Astrocyte (in vitro differentiated cells and primary cell): Measurements from ENCODE around the gene SHISA9. TPM values are rescaled to one million over a fixed set of nuclear protein-coding genes. Genes with fewer than 3 reads are reported as not detected.
A peak's percentile ranks its signal among the peaks of the same experiment; 100 is the strongest.
"Not testable (repeated sequence)": the region's sequence is repeated elsewhere in the genome, so short reads cannot be mapped to it uniquely, and the experiment has no call there.

Source experiments
- DNase-seq: peaks from one replicate; pipeline ENCODE4 v3.0.0-alpha.2; 2010; ENCODE audit warnings: low read depth
- FAIRE-seq: peaks from 2 replicates; lab custom pipeline; 2011; peaks lifted over from hg19 to GRCh38; lab: Jason Lieb, UNC
- H2AFZ ChIP-seq: 2 replicates; pipeline ENCODE4 v1.6.0; 2012; ENCODE audit warnings: low read depth, low read length, inconsistent platforms
- H3K27ac ChIP-seq: 2 replicates; pipeline ENCODE4 v1.5.1; 2011; ENCODE audit warnings: low read depth, low read length, inconsistent platforms
- H3K27me3 ChIP-seq: 2 replicates; pipeline ENCODE4 v1.6.0; 2011; ENCODE audit warnings: low read length, inconsistent platforms; ENCODE audit not compliant: insufficient read depth
- H3K36me3 ChIP-seq: 2 replicates; pipeline ENCODE4 v1.5.1; 2011; ENCODE audit warnings: low read length, inconsistent platforms; ENCODE audit not compliant: insufficient read depth
- H3K4me1 ChIP-seq: 2 replicates; pipeline ENCODE4 v1.5.1; 2011; ENCODE audit warnings: low read length, inconsistent platforms; ENCODE audit not compliant: insufficient read depth
- H3K4me2 ChIP-seq: 2 replicates; pipeline ENCODE4 v1.6.0; 2012; ENCODE audit warnings: low read length, inconsistent platforms
- H3K4me3 ChIP-seq: 2 replicates; pipeline ENCODE4 v1.5.1; 2011; ENCODE audit warnings: low read depth, mild to moderate bottlenecking, low read length, inconsistent platforms; ENCODE audit not compliant: insufficient read depth
- H3K79me2 ChIP-seq: 2 replicates; pipeline ENCODE4 v1.6.0; 2012; ENCODE audit warnings: mild to moderate bottlenecking, low read length, inconsistent platforms; ENCODE audit not compliant: insufficient read depth
- H3K9ac ChIP-seq: 2 replicates; pipeline ENCODE4 v1.6.0; 2012; ENCODE audit warnings: mild to moderate bottlenecking, low read length, inconsistent platforms
- H3K9me3 ChIP-seq: 2 replicates; pipeline ENCODE4 v1.5.1; 2012; ENCODE audit warnings: low read depth, mild to moderate bottlenecking, low read length, inconsistent platforms; ENCODE audit not compliant: insufficient read depth
- H4K20me1 ChIP-seq: 2 replicates; pipeline ENCODE4 v1.6.0; 2012; ENCODE audit warnings: low read length, inconsistent platforms; ENCODE audit not compliant: insufficient read depth
- H3K27ac Mint-ChIP-seq: one replicate; pipeline ENCODE4 v1.8.0; 2021; ENCODE audit warnings: mild to moderate bottlenecking, mixed read lengths; ENCODE audit not compliant: unreplicated experiment
- H3K27me3 Mint-ChIP-seq: one replicate; pipeline ENCODE4 v1.8.0; 2021; ENCODE audit warnings: low read depth, mixed read lengths; ENCODE audit not compliant: unreplicated experiment
- H3K36me3 Mint-ChIP-seq: one replicate; pipeline ENCODE4 v1.8.0; 2021; ENCODE audit warnings: low read depth, mixed read lengths; ENCODE audit not compliant: unreplicated experiment
- H3K4me1 Mint-ChIP-seq: one replicate; pipeline ENCODE4 v1.8.0; 2021; ENCODE audit warnings: low read depth, mixed read lengths; ENCODE audit not compliant: unreplicated experiment
- H3K4me3 Mint-ChIP-seq: one replicate; pipeline ENCODE4 v1.8.0; 2021; ENCODE audit warnings: mild to moderate bottlenecking, moderate library complexity, mixed read lengths; ENCODE audit not compliant: unreplicated experiment
- H3K9me3 Mint-ChIP-seq: one replicate; pipeline ENCODE4 v1.8.0; 2021; ENCODE audit warnings: mild to moderate bottlenecking, mixed read lengths; ENCODE audit not compliant: unreplicated experiment
- CTCF ChIP-seq: IDR thresholded peaks from 2 replicates; pipeline ENCODE4 v1.5.1; 2011; ENCODE audit warnings: low read depth, mild to moderate bottlenecking, inconsistent platforms, low read length, moderate library complexity; ENCODE audit not compliant: insufficient read depth
- EZH2 ChIP-seq: IDR thresholded peaks from 2 replicates; pipeline ENCODE4 v1.6.1; 2012; ENCODE audit warnings: mild to moderate bottlenecking, low read length, inconsistent platforms; ENCODE audit not compliant: insufficient read depth
- total RNA-seq: library from RNA; stranded (reverse); gene quantifications from 2 replicates; pipeline ENCODE4 v1.2.1, GENCODE V29; 2021

Gene SHISA9
- total RNA-seq, 1 donor from 2014 or later: 73.0 TPM

GRCh38 chr16:12917246-12917645 lies 15.8 kb downstream of the SHISA9 start:
- H4K20me1 ChIP-seq: no peaks in the 10 kb centered on the region
- DNase-seq (no peak), FAIRE-seq (no peak)
- H3K4me3 ChIP-seq: no peak overlapping the region
- Mint-ChIP-seq H3K9me3 (no peaks in the 10 kb centered on the region), H3K36me3 (peaks cover 2% of the 10 kb centered on the region), H3K4me1 (peaks cover 13% of the 10 kb centered on the region), H3K27ac (peak overlapping the region; percentile 49), H3K27me3 (no peaks in the 10 kb centered on the region), H3K4me3 (no peak overlapping the region)
- no peak for TF ChIP-seq CTCF
- TF ChIP-seq EZH2: no peak
- no peaks in the 10 kb centered on the region for H3K4me1 ChIP-seq
- no peaks in the 10 kb centered on the region for H3K9me3 ChIP-seq
- no peak overlapping the region for H3K4me2 ChIP-seq
- H3K27ac ChIP-seq: no peak overlapping the region
- H2AFZ ChIP-seq: no peak overlapping the region
- H3K9ac ChIP-seq: no peak overlapping the region
- H3K36me3 ChIP-seq: no peaks in the 10 kb centered on the region
- no peaks in the 10 kb centered on the region for H3K79me2 ChIP-seq
- no peaks in the 10 kb centered on the region for H3K27me3 ChIP-seq

- peak overlapping the region; percentile 49 for H3K27ac Mint-ChIP-seq
- Histone ChIP-seq H3K27me3 (no peaks in the 10 kb centered on the region), H3K36me3 (no peaks in the 10 kb centered on the region), H3K9ac (no peak overlapping the region), H3K79me2 (no peaks in the 10 kb centered on the region), H3K4me1 (no peaks in the 10 kb centered on the region), H2AFZ (no peak overlapping the region), H3K4me3 (no peak overlapping the region), H3K9me3 (no peaks in the 10 kb centered on the region), H3K4me2 (no peak overlapping the region), H4K20me1 (no peaks in the 10 kb centered on the region), H3K27ac (no peak overlapping the region)
- FAIRE-seq: peak; percentile 54
- peaks cover 13% of the 10 kb centered on the region for H3K4me1 Mint-ChIP-seq
- no peak overlapping the region for H3K4me3 Mint-ChIP-seq
- H3K27me3 Mint-ChIP-seq: no peaks in the 10 kb centered on the region
- peaks cover 2% of the 10 kb centered on the region for H3K36me3 Mint-ChIP-seq
- no peak for TF ChIP-seq EZH2
- no peak for TF ChIP-seq CTCF
- DNase-seq: no peak
- H3K9me3 Mint-ChIP-seq: no peaks in the 10 kb centered on the region
These were observed 16.3 kb downstream of the SHISA9 start for GRCh38 chr16:12917653-12918052.

GRCh38 chr16:12920739-12921138 lies 19.3 kb downstream of the SHISA9 start:
- no peaks in the 10 kb centered on the region for H3K36me3 ChIP-seq
- no peaks in the 10 kb centered on the region for H3K27me3 ChIP-seq
- no peaks in the 10 kb centered on the region for H3K4me1 ChIP-seq
- H3K9ac ChIP-seq: no peak overlapping the region
- TF ChIP-seq EZH2: no peak
- TF ChIP-seq CTCF: no peak
- no peak overlapping the region for H3K4me3 ChIP-seq
- H3K4me3 Mint-ChIP-seq: no peak overlapping the region
- H2AFZ ChIP-seq: no peak overlapping the region
- no peaks in the 10 kb centered on the region for H3K27me3 Mint-ChIP-seq
- no peak overlapping the region for H3K27ac ChIP-seq
- H3K9me3 ChIP-seq: no peaks in the 10 kb centered on the region
- no peaks in the 10 kb centered on the region for H3K9me3 Mint-ChIP-seq
- H3K79me2 ChIP-seq: no peaks in the 10 kb centered on the region
- DNase-seq (no peak), FAIRE-seq (no peak)
- peaks cover 13% of the 10 kb centered on the region for H3K4me1 Mint-ChIP-seq
- H4K20me1 ChIP-seq: no peaks in the 10 kb centered on the region
- H3K36me3 Mint-ChIP-seq: no peaks in the 10 kb centered on the region
- no peak overlapping the region for H3K4me2 ChIP-seq
- no peak overlapping the region for H3K27ac Mint-ChIP-seq

GRCh38 chr16:12923640-12924039 lies 22.2 kb downstream of the SHISA9 start:
- H2AFZ ChIP-seq, H3K4me1 ChIP-seq, H3K4me2 ChIP-seq, H4K20me1 ChIP-seq, FAIRE-seq, H3K4me1 Mint-ChIP-seq, H3K27me3 Mint-ChIP-seq, H3K27me3 ChIP-seq, H3K36me3 Mint-ChIP-seq, H3K27ac Mint-ChIP-seq, H3K36me3 ChIP-seq, DNase-seq, H3K27ac ChIP-seq, H3K9me3 ChIP-seq, H3K4me3 ChIP-seq, H3K9ac ChIP-seq, H3K9me3 Mint-ChIP-seq, H3K79me2 ChIP-seq, H3K4me3 Mint-ChIP-seq: not testable (repeated sequence)
